Testis (tissue), 3 donors: Measurements from ENCODE around the gene CEBPE. TPM values are rescaled to one million over a fixed set of nuclear protein-coding genes. Genes with fewer than 3 reads are reported as not detected.
A peak's percentile ranks its signal among the peaks of the same experiment; 100 is the strongest.

Experiments
- DNase-seq: peaks from one replicate; pipeline ENCODE4 v3.0.0-alpha.2; 2019
- H3K27ac ChIP-seq, 2 donors: fragments of 200-600 bp; sonication (generic); one replicate each; pipeline ENCODE4 v1.5.1; 2019
- H3K27me3 ChIP-seq: fragments of 200-600 bp; sonication (generic); one replicate; pipeline ENCODE4 v1.5.1; 2019
- H3K36me3 ChIP-seq: fragments of 200-600 bp; sonication (generic); one replicate; pipeline ENCODE4 v1.5.1; 2017; ENCODE audit warnings: low read depth; ENCODE audit errors: missing control alignments
- H3K4me1 ChIP-seq: fragments of 200-600 bp; sonication (generic); one replicate; pipeline ENCODE4 v1.5.1; 2019
- H3K4me3 ChIP-seq, 2 donors: fragments of 200-600 bp; sonication (generic); one replicate each; pipeline ENCODE4 v1.5.1; 2017 to 2019
- H3K9me3 ChIP-seq: fragments of 200-600 bp; sonication (generic); one replicate; pipeline ENCODE4 v1.5.1; 2017
- POLR2A ChIP-seq: fragments of 450-650 bp; IDR thresholded peaks from one replicate; pipeline ENCODE4 v1.6.1; 2017; ENCODE audit warnings: antibody characterized with exemption, mild to moderate bottlenecking, moderate library complexity
- WGBS, 2 donors: methylation state at CpG; one replicate each; pipeline ENCODE4 v1.1.5; 2018; 5-methylcytosine and 5-hydroxymethylcytosine counted together
- intact Hi-C: fragments of 100-400 bp; cut with DNase I; formaldehyde crosslinking; loops from one replicate; pipeline ENCODE4 v1.15.1; 2023; ENCODE audit warnings: low total_unique reads
- polyA plus RNA-seq: library from polyadenylated mRNA; stranded (reverse); fragments of 350-450 nt; fragmentation: Illumina TruSeq; extraction: RNeasy Lipid Tissue Mini Kit (QIAGEN cat#74804); gene quantifications from one replicate; pipeline ENCODE4 v1.2.3, GENCODE V29; 2014; ENCODE audit warnings: low read depth, low replicate concordance; ENCODE audit not compliant: insufficient read depth
- total RNA-seq, 2 donors: library from RNA; depleted of rRNA; stranded (reverse); fragments of >200 nt; gene quantifications; one replicate each; pipeline ENCODE4 v1.2.3, GENCODE V29; 2016
- TF ChIP-seq, protein P1 (sequence below), 3 experiments: fragments of 450-650 bp in 2 of 3; fragments of 200-600 bp in 1 of 3; sonication (generic) in 1 of 3; IDR thresholded peaks; one replicate each; pipeline ENCODE4 v1.5.1; 2016 to 2019; ENCODE audit warnings: antibody characterized with exemption in 3 of 3, mild to moderate bottlenecking in 2 of 3, moderate library complexity in 1 of 3

CEBPE gene
- total and polyA plus RNA-seq, 3 donors from 2014 or later, result 0.19 to 0.24 TPM; not detected in 1

GRCh38 chr14:23085458-23085857 is 33.6 kb downstream of the CEBPE start:
- Histone ChIP-seq H3K27me3 (no peaks in the 10 kb centered on the region), H3K9me3 (no peaks in the 10 kb centered on the region), H3K4me3 (no peak overlapping the region), H3K4me1 (no peaks in the 10 kb centered on the region), H3K36me3 (no peaks in the 10 kb centered on the region), H3K27ac (no peak overlapping the region)
- WGBS, 2 donors, result 71 to 84% methylated on average over 3 of the region's 3 CpGs
- DNase-seq, result no peak
- intact Hi-C loops, result no loop called here
- no peak for TF ChIP-seq POLR2A
- TF ChIP-seq, protein P1, sequence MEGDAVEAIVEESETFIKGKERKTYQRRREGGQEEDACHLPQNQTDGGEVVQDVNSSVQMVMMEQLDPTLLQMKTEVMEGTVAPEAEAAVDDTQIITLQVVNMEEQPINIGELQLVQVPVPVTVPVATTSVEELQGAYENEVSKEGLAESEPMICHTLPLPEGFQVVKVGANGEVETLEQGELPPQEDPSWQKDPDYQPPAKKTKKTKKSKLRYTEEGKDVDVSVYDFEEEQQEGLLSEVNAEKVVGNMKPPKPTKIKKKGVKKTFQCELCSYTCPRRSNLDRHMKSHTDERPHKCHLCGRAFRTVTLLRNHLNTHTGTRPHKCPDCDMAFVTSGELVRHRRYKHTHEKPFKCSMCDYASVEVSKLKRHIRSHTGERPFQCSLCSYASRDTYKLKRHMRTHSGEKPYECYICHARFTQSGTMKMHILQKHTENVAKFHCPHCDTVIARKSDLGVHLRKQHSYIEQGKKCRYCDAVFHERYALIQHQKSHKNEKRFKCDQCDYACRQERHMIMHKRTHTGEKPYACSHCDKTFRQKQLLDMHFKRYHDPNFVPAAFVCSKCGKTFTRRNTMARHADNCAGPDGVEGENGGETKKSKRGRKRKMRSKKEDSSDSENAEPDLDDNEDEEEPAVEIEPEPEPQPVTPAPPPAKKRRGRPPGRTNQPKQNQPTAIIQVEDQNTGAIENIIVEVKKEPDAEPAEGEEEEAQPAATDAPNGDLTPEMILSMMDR (IDR thresholded peaks at IDR 0.05), result no peak

- no peak overlapping the region for H3K27ac ChIP-seq
- intact Hi-C loops, result no loop called here
- no peak overlapping the region for H3K4me3 ChIP-seq
- H3K9me3 ChIP-seq, result no peaks in the 10 kb centered on the region
- DNase-seq, result no peak
- 69 to 74% methylated on average over 1 of the region's 1 CpG for WGBS, 2 donors
- H3K4me1 ChIP-seq, result no peaks in the 10 kb centered on the region
- H3K36me3 ChIP-seq, result no peaks in the 10 kb centered on the region
- TF ChIP-seq POLR2A, result no peak
- TF ChIP-seq, protein P1 (IDR thresholded peaks at IDR 0.05), result no peak
- no peaks in the 10 kb centered on the region for H3K27me3 ChIP-seq
Observed at GRCh38 chr14:23080474-23080873, 38.6 kb downstream of the CEBPE start.

DNA sequence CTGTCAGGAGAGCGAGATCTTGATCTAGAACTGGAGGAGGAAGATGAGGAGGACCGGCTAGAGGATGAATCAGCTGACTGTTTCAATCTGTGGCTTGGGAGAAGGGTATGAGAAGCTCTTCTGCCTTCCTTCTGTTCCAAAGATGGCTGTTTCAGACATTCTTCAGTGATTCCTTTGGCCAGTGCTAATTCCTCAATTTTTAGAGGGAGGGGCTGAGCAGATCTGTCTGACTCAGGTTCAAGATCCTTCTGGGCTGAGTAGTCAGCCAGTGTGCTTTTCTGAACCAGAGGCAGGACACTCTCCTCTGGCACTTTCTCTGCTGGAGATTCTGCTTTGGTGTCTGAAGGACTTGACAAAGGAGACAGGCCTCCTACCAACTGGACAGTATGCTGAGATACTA is 39.3 kb downstream of the CEBPE start:
- TF ChIP-seq, protein P1 (IDR thresholded peaks at IDR 0.05), result no peak
- no peak for TF ChIP-seq POLR2A
- intact Hi-C loops, result no loop called here
- H3K27me3 ChIP-seq, result no peaks in the 10 kb centered on the region
- no peak overlapping the region for H3K4me3 ChIP-seq
- H3K4me1 ChIP-seq, result no peaks in the 10 kb centered on the region
- H3K36me3 ChIP-seq, result no peaks in the 10 kb centered on the region
- no peak for DNase-seq
- no peaks in the 10 kb centered on the region for H3K9me3 ChIP-seq
- 79 to 88% methylated on average over 2 of the region's 2 CpGs for WGBS, 2 donors
- peak overlapping the region in 1 of 2 donors; percentile 34 for H3K27ac ChIP-seq

DNA sequence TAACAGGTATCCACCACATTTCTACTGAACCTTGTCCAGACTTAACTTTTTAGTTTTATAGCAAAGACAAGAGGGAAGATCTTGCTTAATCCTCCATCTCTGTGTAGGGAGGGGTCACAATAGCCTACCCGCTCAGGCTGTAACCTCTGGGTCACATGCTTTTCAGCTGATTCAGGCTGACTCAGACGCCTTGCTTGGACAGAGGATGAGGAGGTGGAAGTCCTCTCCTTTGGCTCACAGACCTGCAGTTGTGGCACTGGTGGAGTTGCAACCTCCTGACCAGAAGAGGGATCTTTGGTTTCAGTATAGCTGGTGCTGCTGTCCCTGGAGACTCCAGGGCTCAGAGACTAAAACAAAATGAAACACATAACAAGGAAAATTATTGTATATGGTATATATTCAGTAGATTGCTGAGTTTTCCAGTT is 40.4 kb downstream of the CEBPE start:
- peak; percentile 66 for DNase-seq

GRCh38 chr14:23077962-23078361 is 41.1 kb downstream of the CEBPE start:
- no peaks in the 10 kb centered on the region for H3K36me3 ChIP-seq
- DNase-seq, result no peak
- no peak overlapping the region for H3K4me3 ChIP-seq
- no peak for TF ChIP-seq POLR2A
- TF ChIP-seq, protein P1 (IDR thresholded peaks at IDR 0.05), result no peak
- H3K27me3 ChIP-seq, result no peaks in the 10 kb centered on the region
- no peaks in the 10 kb centered on the region for H3K4me1 ChIP-seq
- H3K27ac ChIP-seq, result peak overlapping the region in 1 of 2 donors; percentile 19
- 85 to 89% methylated on average over 5 of the region's 5 CpGs for WGBS, 2 donors
- no peaks in the 10 kb centered on the region for H3K9me3 ChIP-seq
- intact Hi-C loops, result no loop called here

More for the DNA sequence above, 40.4 kb downstream of the CEBPE start:
- no peaks in the 10 kb centered on the region for H3K27me3 ChIP-seq
- peak overlapping the region in 1 of 2 donors; percentile 19 for H3K27ac ChIP-seq
- H3K36me3 ChIP-seq, result no peaks in the 10 kb centered on the region
- WGBS, 2 donors, result 49 to 55% methylated on average over 2 of the region's 2 CpGs
- TF ChIP-seq, protein P1 (IDR thresholded peaks at IDR 0.05), result no peak
- no peak for TF ChIP-seq POLR2A
- H3K4me1 ChIP-seq, result no peaks in the 10 kb centered on the region
- no peak overlapping the region for H3K4me3 ChIP-seq
- intact Hi-C loops, result no loop called here
- no peaks in the 10 kb centered on the region for H3K9me3 ChIP-seq
